ENCODE results near the gene PFDN6.
"Not testable (repeated sequence)": the region's sequence is repeated elsewhere in the genome, so short reads cannot be mapped to it uniquely, and the experiment has no call there.

The PFDN6 gene

GRCh38 chr6:33276581-33276863 is 12.9 kb upstream of the PFDN6 start:
- Histone ChIP-seq H3K27me3 (ENCODE audit: control insufficient read depth, insufficient read depth, low read length) (no peaks in the 10 kb centered on the region), H3K4me3 (ENCODE audit: low read depth, low read length) (peak overlapping the region; percentile 76), H3K9me3 (ENCODE audit: control insufficient read depth, insufficient read depth, low read length) (no peaks in the 10 kb centered on the region), H3K4me1 (ENCODE audit: control insufficient read depth, insufficient read depth, low read length) (peaks cover 12% of the 10 kb centered on the region), H3K36me3 (ENCODE audit: control insufficient read depth, insufficient read depth, low read length) (peaks cover 56% of the 10 kb centered on the region), H3K9ac (ENCODE audit: low read depth, low read length) (no peak overlapping the region)

GRCh38 chr6:33276864-33277662 is 12.3 kb upstream of the PFDN6 start, which contains the start of gene B3GALT4:
Gene B3GALT4, plus strand, starts transcription at chr6:33277123. Its CDS starts 297 bp downstream, at chr6:33277420.
- H3K4me1 ChIP-seq (ENCODE audit: control insufficient read depth, insufficient read depth, low read length), result peaks cover 12% of the 10 kb centered on the region
- peak within 1 kb of the TSS; percentile 88 for H3K9ac ChIP-seq (ENCODE audit: low read depth, low read length)
- peak within 1 kb of the TSS; percentile 93 for H3K4me3 ChIP-seq (ENCODE audit: low read depth, low read length)
- H3K27me3 ChIP-seq (ENCODE audit: control insufficient read depth, insufficient read depth, low read length), result no peaks in the 10 kb centered on the region
- H3K9me3 ChIP-seq (ENCODE audit: control insufficient read depth, insufficient read depth, low read length), result no peaks in the 10 kb centered on the region
- peaks cover 56% of the 10 kb centered on the region for H3K36me3 ChIP-seq (ENCODE audit: control insufficient read depth, insufficient read depth, low read length)

- H3K4me1 ChIP-seq (ENCODE audit: control insufficient read depth, insufficient read depth, low read length), result peaks cover 12% of the 10 kb centered on the region
- no peaks in the 10 kb centered on the region for H3K27me3 ChIP-seq (ENCODE audit: control insufficient read depth, insufficient read depth, low read length)
- H3K4me3 ChIP-seq (ENCODE audit: low read depth, low read length), result peak overlapping the region; percentile 76
- no peaks in the 10 kb centered on the region for H3K9me3 ChIP-seq (ENCODE audit: control insufficient read depth, insufficient read depth, low read length)
- H3K9ac ChIP-seq (ENCODE audit: low read depth, low read length), result peak overlapping the region; percentile 88
- peaks cover 52% of the 10 kb centered on the region for H3K36me3 ChIP-seq (ENCODE audit: control insufficient read depth, insufficient read depth, low read length)
These were observed 11.6 kb upstream of the PFDN6 start for GRCh38 chr6:33277663-33278391.

GRCh38 chr6:33278392-33278741 is 11.0 kb upstream of the PFDN6 start:
- no peaks in the 10 kb centered on the region for H3K27me3 ChIP-seq (ENCODE audit: control insufficient read depth, insufficient read depth, low read length)
- peaks cover 9% of the 10 kb centered on the region for H3K4me1 ChIP-seq (ENCODE audit: control insufficient read depth, insufficient read depth, low read length)
- H3K36me3 ChIP-seq (ENCODE audit: control insufficient read depth, insufficient read depth, low read length), result peaks cover 47% of the 10 kb centered on the region
- H3K9ac ChIP-seq (ENCODE audit: low read depth, low read length), result no peak overlapping the region
- H3K4me3 ChIP-seq (ENCODE audit: low read depth, low read length), result peak overlapping the region; percentile 76
- no peaks in the 10 kb centered on the region for H3K9me3 ChIP-seq (ENCODE audit: control insufficient read depth, insufficient read depth, low read length)

- peaks cover 8% of the 10 kb centered on the region for H3K4me1 ChIP-seq (ENCODE audit: control insufficient read depth, insufficient read depth, low read length)
- H3K9ac ChIP-seq (ENCODE audit: low read depth, low read length), result no peak overlapping the region
- no peaks in the 10 kb centered on the region for H3K9me3 ChIP-seq (ENCODE audit: control insufficient read depth, insufficient read depth, low read length)
- H3K4me3 ChIP-seq (ENCODE audit: low read depth, low read length), result no peak overlapping the region
- H3K36me3 ChIP-seq (ENCODE audit: control insufficient read depth, insufficient read depth, low read length), result peaks cover 44% of the 10 kb centered on the region
- no peaks in the 10 kb centered on the region for H3K27me3 ChIP-seq (ENCODE audit: control insufficient read depth, insufficient read depth, low read length)
These were observed 10.6 kb upstream of the PFDN6 start for GRCh38 chr6:33278810-33279209.

- no peak overlapping the region for H3K9ac ChIP-seq (ENCODE audit: low read depth, low read length)
- no peaks in the 10 kb centered on the region for H3K9me3 ChIP-seq (ENCODE audit: control insufficient read depth, insufficient read depth, low read length)
- H3K36me3 ChIP-seq (ENCODE audit: control insufficient read depth, insufficient read depth, low read length), result peaks cover 39% of the 10 kb centered on the region
- no peak overlapping the region for H3K4me3 ChIP-seq (ENCODE audit: low read depth, low read length)
- H3K4me1 ChIP-seq (ENCODE audit: control insufficient read depth, insufficient read depth, low read length), result peaks cover 8% of the 10 kb centered on the region
- H3K27me3 ChIP-seq (ENCODE audit: control insufficient read depth, insufficient read depth, low read length), result no peaks in the 10 kb centered on the region
These were observed 10.1 kb upstream of the PFDN6 start for GRCh38 chr6:33279257-33279695.

GRCh38 chr6:33279971-33280511 is 9.4 kb upstream of the PFDN6 start:
- Histone ChIP-seq H3K4me3 (ENCODE audit: low read depth, low read length) (no peak overlapping the region), H3K4me1 (ENCODE audit: control insufficient read depth, insufficient read depth, low read length) (peaks cover 3% of the 10 kb centered on the region), H3K36me3 (ENCODE audit: control insufficient read depth, insufficient read depth, low read length) (peaks cover 32% of the 10 kb centered on the region), H3K9me3 (ENCODE audit: control insufficient read depth, insufficient read depth, low read length) (no peaks in the 10 kb centered on the region), H3K27me3 (ENCODE audit: control insufficient read depth, insufficient read depth, low read length) (no peaks in the 10 kb centered on the region), H3K9ac (ENCODE audit: low read depth, low read length) (peak overlapping the region; percentile 24)

- Histone ChIP-seq H3K9me3 (ENCODE audit: control insufficient read depth, insufficient read depth, low read length) (no peaks in the 10 kb centered on the region), H3K4me1 (ENCODE audit: control insufficient read depth, insufficient read depth, low read length) (no peaks in the 10 kb centered on the region), H3K9ac (ENCODE audit: low read depth, low read length) (peak overlapping the region; percentile 24), H3K27me3 (ENCODE audit: control insufficient read depth, insufficient read depth, low read length) (no peaks in the 10 kb centered on the region), H3K36me3 (ENCODE audit: control insufficient read depth, insufficient read depth, low read length) (peaks cover 27% of the 10 kb centered on the region), H3K4me3 (ENCODE audit: low read depth, low read length) (no peak overlapping the region)
These were observed 8.9 kb upstream of the PFDN6 start for GRCh38 chr6:33280539-33280938.

- H3K36me3 ChIP-seq (ENCODE audit: control insufficient read depth, insufficient read depth, low read length), result peaks cover 12% of the 10 kb centered on the region
- not testable (repeated sequence) for H3K27me3 ChIP-seq (ENCODE audit: control insufficient read depth, insufficient read depth, low read length)
These were observed 4.2 kb upstream of the PFDN6 start for GRCh38 chr6:33285214-33285613.

GRCh38 chr6:33286946-33287914 is 2.2 kb upstream of the PFDN6 start:
- H3K36me3 ChIP-seq (ENCODE audit: control insufficient read depth, insufficient read depth, low read length), result peaks cover 19% of the 10 kb centered on the region
- H3K4me3 ChIP-seq (ENCODE audit: low read depth, low read length), result no peak overlapping the region
- no peak overlapping the region for H3K9ac ChIP-seq (ENCODE audit: low read depth, low read length)
- H3K27me3 ChIP-seq (ENCODE audit: control insufficient read depth, insufficient read depth, low read length), result no peaks in the 10 kb centered on the region
- peaks cover 4% of the 10 kb centered on the region for H3K4me1 ChIP-seq (ENCODE audit: control insufficient read depth, insufficient read depth, low read length)
- no peaks in the 10 kb centered on the region for H3K9me3 ChIP-seq (ENCODE audit: control insufficient read depth, insufficient read depth, low read length)

More at GRCh38 chr6:33285214-33285613, 4.2 kb upstream of the PFDN6 start:
- not testable (repeated sequence) for H3K4me3 ChIP-seq (ENCODE audit: low read depth, low read length); H3K4me1 ChIP-seq (ENCODE audit: control insufficient read depth, insufficient read depth, low read length); H3K9me3 ChIP-seq (ENCODE audit: control insufficient read depth, insufficient read depth, low read length); H3K9ac ChIP-seq (ENCODE audit: low read depth, low read length)
